Prostate gland (tissue), 2 donors: ENCODE measurements around the gene PSMB11.

ENCODE experiments used
- CTCF ChIP-seq, 4 experiments: fragments of 200-600 bp in 2 of 4; fragments of 450-650 bp in 2 of 4; sonication (generic) in 2 of 4; IDR thresholded peaks; 1 replicate in 3 of 4; 2 replicates in 1 of 4; pipeline ENCODE4 v1.5.1; 2016 to 2019; ENCODE audit warnings: antibody characterized with exemption in 4 of 4, mild to moderate bottlenecking in 2 of 4, moderate library complexity in 2 of 4
- POLR2A ChIP-seq: fragments of 450-650 bp; IDR thresholded peaks from one replicate; pipeline ENCODE4 v1.6.1; 2016; ENCODE audit warnings: antibody characterized with exemption, mild to moderate bottlenecking
- POLR2AphosphoS5 ChIP-seq: sonication (generic); formaldehyde crosslinking; IDR thresholded peaks from one replicate; pipeline ENCODE4 v1.6.1; 2017; ENCODE audit warnings: antibody characterized with exemption

DNA sequence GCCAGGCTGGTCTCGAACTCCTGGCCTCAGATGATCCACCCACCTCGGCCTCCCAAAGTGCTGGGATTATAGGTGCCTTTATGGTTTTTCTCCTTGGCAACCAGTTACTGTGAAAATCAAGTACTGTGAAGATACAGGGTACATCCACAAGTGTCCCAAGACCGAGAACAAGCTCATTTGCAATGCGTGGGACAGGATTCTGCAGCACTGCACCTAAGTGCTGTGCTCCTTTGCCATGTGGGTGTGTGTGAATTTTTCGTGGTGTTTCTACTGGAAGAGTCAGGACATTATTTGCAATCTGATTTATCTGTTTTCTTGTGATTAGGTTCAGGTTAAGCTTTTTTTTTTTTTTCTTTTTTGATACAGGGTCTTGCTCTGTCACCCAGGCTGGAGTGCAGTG, 24.9 kb upstream of the PSMB11 start:
- TF ChIP-seq POLR2AphosphoS5 = no peak
- no peak for TF ChIP-seq POLR2A
- TF ChIP-seq CTCF (IDR thresholded peaks at IDR 0.05) = no peak
